ENCODE data around the gene CAVIN2. TPM values are rescaled to one million over a fixed set of nuclear protein-coding genes. Genes with fewer than 3 reads are reported as not detected.

CAVIN2 gene
- total RNA-seq, 1 donor from 2014 or later = 50.6 TPM

GRCh38 chr2:191885098-191885497 is 38.2 kb upstream of the CAVIN2 start:
- no peak overlapping the region for H3K4me3 ChIP-seq
- intact Hi-C loops (cut with DNase I) = no loop called here
- H3K27me3 ChIP-seq = no peaks in the 10 kb centered on the region
- no peaks in the 10 kb centered on the region for H3K36me3 ChIP-seq
- TF ChIP-seq POLR2AphosphoS5 (IDR thresholded peaks at IDR 0.05; ENCODE audit: insufficient read depth in 1 of 2, low read depth in 1 of 2) (no peak), POLR2A (IDR thresholded peaks at IDR 0.05) (no peak), CTCF (IDR thresholded peaks at IDR 0.05) (no peak)
- no peak overlapping the region for H3K27ac ChIP-seq
- no peak for DNase-seq (ENCODE audit: extremely low spot score in 2 of 2)
- no peaks in the 10 kb centered on the region for H3K9me3 ChIP-seq
- no peaks in the 10 kb centered on the region for H3K4me1 ChIP-seq

DNA sequence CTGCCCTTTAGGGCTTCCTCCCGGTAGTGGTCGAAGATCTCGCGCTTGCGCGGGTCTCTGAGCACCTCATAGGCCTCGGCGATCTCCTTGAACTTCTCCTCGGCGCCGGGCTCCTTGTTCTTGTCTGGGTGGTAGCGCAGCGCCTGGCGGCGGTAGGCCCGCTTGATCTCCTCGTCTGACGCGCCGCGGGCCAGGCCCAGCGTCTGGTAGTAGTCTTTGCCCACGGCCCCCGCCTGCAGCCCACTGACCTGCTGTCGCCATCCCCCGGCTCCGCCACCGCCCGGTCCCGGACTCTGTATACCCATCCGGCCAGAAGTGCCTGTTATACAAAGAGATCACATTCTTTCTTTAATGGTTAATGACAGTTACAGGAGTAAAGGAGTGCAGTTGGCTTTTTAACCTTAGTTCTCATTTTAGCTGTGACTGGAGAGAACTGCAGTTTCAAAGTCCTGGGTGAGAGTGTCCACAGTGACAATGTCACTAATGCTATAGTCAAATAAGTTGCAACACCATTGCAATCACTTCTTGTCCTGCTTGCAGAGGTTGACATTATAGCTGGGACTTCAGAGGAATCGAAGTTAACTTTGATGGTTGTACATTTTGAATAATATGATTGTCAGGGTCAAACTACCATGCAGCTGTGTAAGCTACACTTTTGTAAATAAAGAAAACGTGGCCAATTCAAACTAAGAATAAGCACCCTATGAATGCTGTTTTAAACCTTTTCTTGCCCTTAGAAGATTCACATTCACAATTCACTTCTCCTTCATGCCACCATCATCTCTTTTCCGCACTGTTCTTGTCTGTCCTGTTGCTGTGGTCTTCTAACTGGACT is 35.3 kb upstream of the CAVIN2 start:
- TF ChIP-seq CTCF (IDR thresholded peaks at IDR 0.05) (no peak), POLR2A (IDR thresholded peaks at IDR 0.05) (no peak)
- Histone ChIP-seq H3K27ac (no peak overlapping the region), H3K4me1 (no peaks in the 10 kb centered on the region), H3K9me3 (no peaks in the 10 kb centered on the region), H3K4me3 (no peak overlapping the region), H3K36me3 (no peaks in the 10 kb centered on the region), H3K27me3 (no peaks in the 10 kb centered on the region)
- intact Hi-C loops (cut with DNase I) = no loop called here
- DNase-seq (ENCODE audit: extremely low spot score in 2 of 2) = no peak

- Histone ChIP-seq H3K4me3 (no peak overlapping the region), H3K36me3 (no peaks in the 10 kb centered on the region), H3K27ac (no peak overlapping the region), H3K27me3 (no peaks in the 10 kb centered on the region), H3K9me3 (no peaks in the 10 kb centered on the region), H3K4me1 (no peaks in the 10 kb centered on the region)
- no peak for TF ChIP-seq POLR2A (IDR thresholded peaks at IDR 0.05)
- no peak for DNase-seq (ENCODE audit: extremely low spot score in 2 of 2)
- intact Hi-C loops (cut with DNase I) = no loop called here
Measured at GRCh38 chr2:191878548-191879279, 31.8 kb upstream of the CAVIN2 start.

- H3K4me1 ChIP-seq = no peaks in the 10 kb centered on the region
- H3K27ac ChIP-seq = no peak overlapping the region
- TF ChIP-seq POLR2AphosphoS5 (IDR thresholded peaks at IDR 0.05; ENCODE audit: insufficient read depth in 1 of 2, low read depth in 1 of 2) (no peak), CTCF (IDR thresholded peaks at IDR 0.05) (no peak)
- H3K9me3 ChIP-seq = no peaks in the 10 kb centered on the region
- DNase-seq (ENCODE audit: extremely low spot score in 2 of 2) = no peak
- intact Hi-C loops (cut with DNase I) = no loop called here
- H3K36me3 ChIP-seq = no peaks in the 10 kb centered on the region
- no peak overlapping the region for H3K4me3 ChIP-seq
- no peaks in the 10 kb centered on the region for H3K27me3 ChIP-seq
Measured at GRCh38 chr2:191877875-191878274, 31.0 kb upstream of the CAVIN2 start.

- H3K36me3 ChIP-seq = no peaks in the 10 kb centered on the region
- no peak overlapping the region for H3K4me3 ChIP-seq
- TF ChIP-seq POLR2A (IDR thresholded peaks at IDR 0.05) (no peak), POLR2AphosphoS5 (IDR thresholded peaks at IDR 0.05; ENCODE audit: insufficient read depth in 1 of 2, low read depth in 1 of 2) (no peak), CTCF (IDR thresholded peaks at IDR 0.05) (no peak)
- intact Hi-C loops (cut with DNase I) = no loop called here
- H3K4me1 ChIP-seq = no peaks in the 10 kb centered on the region
- H3K9me3 ChIP-seq = no peaks in the 10 kb centered on the region
- DNase-seq (ENCODE audit: extremely low spot score in 2 of 2) = no peak
- no peak overlapping the region for H3K27ac ChIP-seq
- H3K27me3 ChIP-seq = no peaks in the 10 kb centered on the region
Measured at GRCh38 chr2:191875859-191876258, 29.0 kb upstream of the CAVIN2 start.
